ENCODE data around the gene ZFX.

The ZFX gene

GRCh38 chrX:24190500-24191156 is 41.1 kb downstream of the ZFX start:
- TF ChIP-seq, protein P1, sequence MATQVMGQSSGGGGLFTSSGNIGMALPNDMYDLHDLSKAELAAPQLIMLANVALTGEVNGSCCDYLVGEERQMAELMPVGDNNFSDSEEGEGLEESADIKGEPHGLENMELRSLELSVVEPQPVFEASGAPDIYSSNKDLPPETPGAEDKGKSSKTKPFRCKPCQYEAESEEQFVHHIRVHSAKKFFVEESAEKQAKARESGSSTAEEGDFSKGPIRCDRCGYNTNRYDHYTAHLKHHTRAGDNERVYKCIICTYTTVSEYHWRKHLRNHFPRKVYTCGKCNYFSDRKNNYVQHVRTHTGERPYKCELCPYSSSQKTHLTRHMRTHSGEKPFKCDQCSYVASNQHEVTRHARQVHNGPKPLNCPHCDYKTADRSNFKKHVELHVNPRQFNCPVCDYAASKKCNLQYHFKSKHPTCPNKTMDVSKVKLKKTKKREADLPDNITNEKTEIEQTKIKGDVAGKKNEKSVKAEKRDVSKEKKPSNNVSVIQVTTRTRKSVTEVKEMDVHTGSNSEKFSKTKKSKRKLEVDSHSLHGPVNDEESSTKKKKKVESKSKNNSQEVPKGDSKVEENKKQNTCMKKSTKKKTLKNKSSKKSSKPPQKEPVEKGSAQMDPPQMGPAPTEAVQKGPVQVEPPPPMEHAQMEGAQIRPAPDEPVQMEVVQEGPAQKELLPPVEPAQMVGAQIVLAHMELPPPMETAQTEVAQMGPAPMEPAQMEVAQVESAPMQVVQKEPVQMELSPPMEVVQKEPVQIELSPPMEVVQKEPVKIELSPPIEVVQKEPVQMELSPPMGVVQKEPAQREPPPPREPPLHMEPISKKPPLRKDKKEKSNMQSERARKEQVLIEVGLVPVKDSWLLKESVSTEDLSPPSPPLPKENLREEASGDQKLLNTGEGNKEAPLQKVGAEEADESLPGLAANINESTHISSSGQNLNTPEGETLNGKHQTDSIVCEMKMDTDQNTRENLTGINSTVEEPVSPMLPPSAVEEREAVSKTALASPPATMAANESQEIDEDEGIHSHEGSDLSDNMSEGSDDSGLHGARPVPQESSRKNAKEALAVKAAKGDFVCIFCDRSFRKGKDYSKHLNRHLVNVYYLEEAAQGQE (IDR thresholded peaks at IDR 0.05; ENCODE audit: insufficient read depth in 1 of 2, low read depth in 2 of 2, low read length in 2 of 2), result no peak

GRCh38 chrX:24196509-24196908 is 47.0 kb downstream of the ZFX start:
- TF ChIP-seq TAF1 (IDR thresholded peaks at IDR 0.05; ENCODE audit: borderline replicate concordance, insufficient read depth, low read length), result no peak

- TF ChIP-seq TAF1 (IDR thresholded peaks at IDR 0.05; ENCODE audit: borderline replicate concordance, insufficient read depth, low read length) (no peak), SIN3A (IDR thresholded peaks at IDR 0.05; ENCODE audit: borderline replicate concordance, insufficient read depth, low read length) (no peak), POLR2AphosphoS5 (IDR thresholded peaks at IDR 0.05; ENCODE audit: low read depth, low read length) (no peak), FOXP2 (optimal IDR thresholded peaks at IDR 0.05; ENCODE audit: borderline replicate concordance, extremely low read depth, extremely low read length, insufficient read depth) (no peak)
- TF ChIP-seq, protein P1 (IDR thresholded peaks at IDR 0.05; ENCODE audit: insufficient read depth in 1 of 2, low read depth in 2 of 2, low read length in 2 of 2), result no peak
Observed at GRCh38 chrX:24198101-24198500, 48.6 kb downstream of the ZFX start.

DNA sequence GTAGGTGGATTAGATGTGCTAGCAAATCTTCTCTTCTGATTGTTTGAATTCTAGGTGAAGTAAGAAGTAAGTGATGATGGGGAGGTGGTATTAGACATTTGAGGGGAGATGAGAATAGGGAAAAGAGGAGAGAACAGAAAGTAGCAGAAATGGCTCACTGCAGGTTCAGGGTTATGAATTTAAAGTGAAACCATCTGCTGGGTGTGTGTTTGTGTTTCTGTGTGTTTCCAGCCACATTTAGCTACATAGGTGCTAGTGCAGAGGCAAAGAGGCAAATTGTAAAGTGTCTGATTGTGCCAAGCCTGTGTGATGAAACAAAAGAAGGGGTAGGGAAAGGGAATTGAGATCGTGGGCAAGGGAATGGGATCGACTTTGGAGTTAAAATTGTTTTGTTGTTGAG is 50.6 kb downstream of the ZFX start:
- TF ChIP-seq POLR2AphosphoS5 (IDR thresholded peaks at IDR 0.05; ENCODE audit: low read depth, low read length) (no peak), FOXP2 (optimal IDR thresholded peaks at IDR 0.05; ENCODE audit: borderline replicate concordance, extremely low read depth, extremely low read length, insufficient read depth) (no peak), SIN3A (IDR thresholded peaks at IDR 0.05; ENCODE audit: borderline replicate concordance, insufficient read depth, low read length) (no peak), TAF1 (IDR thresholded peaks at IDR 0.05; ENCODE audit: borderline replicate concordance, insufficient read depth, low read length) (no peak)
- TF ChIP-seq, protein P1 (IDR thresholded peaks at IDR 0.05; ENCODE audit: insufficient read depth in 1 of 2, low read depth in 2 of 2, low read length in 2 of 2), result no peak

- TF ChIP-seq, protein P1 (IDR thresholded peaks at IDR 0.05; ENCODE audit: insufficient read depth in 1 of 2, low read depth in 2 of 2, low read length in 2 of 2), result no peak
- no peak for TF ChIP-seq FOXP2 (optimal IDR thresholded peaks at IDR 0.05; ENCODE audit: borderline replicate concordance, extremely low read depth, extremely low read length, insufficient read depth)
- TF ChIP-seq POLR2AphosphoS5 (IDR thresholded peaks at IDR 0.05; ENCODE audit: low read depth, low read length), result no peak
- no peak for TF ChIP-seq TAF1 (IDR thresholded peaks at IDR 0.05; ENCODE audit: borderline replicate concordance, insufficient read depth, low read length)
- TF ChIP-seq SIN3A (IDR thresholded peaks at IDR 0.05; ENCODE audit: borderline replicate concordance, insufficient read depth, low read length), result no peak
Observed at GRCh38 chrX:24201216-24201615, 51.7 kb downstream of the ZFX start.
